ENCODE results near the gene REG1A.

The REG1A gene

GRCh38 chr2:79159653-79160052, 39.4 kb downstream of the REG1A start, which contains the start of gene REG3A:
Gene REG3A, minus strand, starts transcription at chr2:79159753. Its CDS starts 348 bp downstream, at chr2:79159405.
- TF ChIP-seq CTCF (IDR thresholded peaks at IDR 0.05; ENCODE audit: low read depth, low read length): no peak
- DNase-seq: no peak
- no peak within 1 kb of the TSS for H3K4me3 ChIP-seq (ENCODE audit: low read depth, low read length)
- no peaks in the 10 kb centered on the region for H3K36me3 ChIP-seq
- H3K9me3 ChIP-seq: no peaks in the 10 kb centered on the region
- no peaks in the 10 kb centered on the region for H3K27me3 ChIP-seq
- H3K4me1 ChIP-seq: no peaks in the 10 kb centered on the region

- Histone ChIP-seq H3K4me1 (no peaks in the 10 kb centered on the region), H3K9me3 (no peaks in the 10 kb centered on the region), H3K36me3 (no peaks in the 10 kb centered on the region), H3K27me3 (no peaks in the 10 kb centered on the region), H3K4me3 (ENCODE audit: low read depth, low read length) (no peak overlapping the region)
- DNase-seq: no peak
- TF ChIP-seq CTCF (IDR thresholded peaks at IDR 0.05; ENCODE audit: low read depth, low read length): no peak
These were observed 41.8 kb downstream of the REG1A start for GRCh38 chr2:79162132-79162531.

- no peak for DNase-seq
- H3K9me3 ChIP-seq: no peaks in the 10 kb centered on the region
- H3K27me3 ChIP-seq: no peaks in the 10 kb centered on the region
- no peaks in the 10 kb centered on the region for H3K36me3 ChIP-seq
- TF ChIP-seq CTCF (IDR thresholded peaks at IDR 0.05; ENCODE audit: low read depth, low read length): no peak
- H3K4me3 ChIP-seq (ENCODE audit: low read depth, low read length): no peak overlapping the region
- no peaks in the 10 kb centered on the region for H3K4me1 ChIP-seq
These were observed 42.5 kb downstream of the REG1A start for GRCh38 chr2:79162801-79163200.

- H3K4me3 ChIP-seq (ENCODE audit: low read depth, low read length): no peak overlapping the region
- H3K27me3 ChIP-seq: no peaks in the 10 kb centered on the region
- no peaks in the 10 kb centered on the region for H3K36me3 ChIP-seq
- TF ChIP-seq CTCF (IDR thresholded peaks at IDR 0.05; ENCODE audit: low read depth, low read length): no peak
- no peaks in the 10 kb centered on the region for H3K9me3 ChIP-seq
- H3K4me1 ChIP-seq: no peaks in the 10 kb centered on the region
- no peak for DNase-seq
These were observed 51.2 kb downstream of the REG1A start for GRCh38 chr2:79171348-79171958.
